ENCODE measurements around the gene MFSD2A.
"Not testable (repeated sequence)": the region's sequence is repeated elsewhere in the genome, so short reads cannot be mapped to it uniquely, and the experiment has no call there.

Gene MFSD2A

DNA sequence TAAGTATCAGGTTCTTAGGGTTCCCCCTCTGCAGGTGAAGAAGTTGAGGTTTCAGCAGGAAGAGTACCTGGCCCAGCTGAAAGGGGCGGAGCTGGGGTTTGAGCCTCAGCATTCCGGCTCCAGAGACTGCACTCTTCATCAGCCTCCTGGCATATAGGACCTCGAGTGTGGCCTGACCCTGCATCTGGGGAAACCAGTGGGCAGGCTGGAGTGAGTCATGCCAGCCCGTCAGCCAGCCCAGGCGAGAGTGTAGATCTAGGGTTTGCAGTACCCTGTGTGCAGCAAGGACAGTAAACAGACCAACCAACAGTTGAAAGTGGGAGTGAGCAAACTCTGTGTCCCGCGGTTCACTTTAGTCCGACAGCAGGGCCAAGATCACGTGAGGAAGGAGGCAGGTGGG, 14.1 kb downstream of the MFSD2A start:
- DNase-seq (ENCODE audit: low read depth), result peak; percentile 79

DNA sequence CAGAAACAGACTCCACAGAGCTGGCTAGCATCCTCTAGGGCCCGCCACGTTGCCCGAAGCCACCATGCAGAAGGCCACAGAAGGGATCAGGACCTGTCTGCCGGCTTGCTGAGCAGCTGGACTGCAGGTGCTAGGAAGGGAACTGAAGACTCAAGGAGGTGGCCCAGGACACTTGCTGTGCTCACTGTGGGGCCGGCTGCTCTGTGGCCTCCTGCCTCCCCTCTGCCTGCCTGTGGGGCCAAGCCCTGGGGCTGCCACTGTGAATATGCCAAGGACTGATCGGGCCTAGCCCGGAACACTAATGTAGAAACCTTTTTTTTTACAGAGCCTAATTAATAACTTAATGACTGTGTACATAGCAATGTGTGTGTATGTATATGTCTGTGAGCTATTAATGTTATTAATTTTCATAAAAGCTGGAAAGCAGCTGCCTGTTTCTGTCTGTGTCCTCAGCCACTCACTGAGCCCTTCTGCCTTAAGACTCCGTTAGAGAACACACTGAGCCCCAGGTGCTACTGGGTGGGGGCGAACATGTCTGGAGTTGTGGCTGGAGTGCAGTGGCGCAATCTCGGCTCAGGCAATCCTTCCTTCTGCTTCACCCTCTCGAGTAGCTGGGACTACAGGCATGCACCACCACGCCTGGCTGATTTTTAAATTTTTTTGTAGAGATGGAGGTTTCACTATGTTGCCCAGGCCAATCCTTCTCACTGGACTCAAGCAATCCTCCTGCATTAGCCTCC, 14.8 kb downstream of the MFSD2A start:
- peak; percentile 41 for DNase-seq (ENCODE audit: low read depth)

DNA sequence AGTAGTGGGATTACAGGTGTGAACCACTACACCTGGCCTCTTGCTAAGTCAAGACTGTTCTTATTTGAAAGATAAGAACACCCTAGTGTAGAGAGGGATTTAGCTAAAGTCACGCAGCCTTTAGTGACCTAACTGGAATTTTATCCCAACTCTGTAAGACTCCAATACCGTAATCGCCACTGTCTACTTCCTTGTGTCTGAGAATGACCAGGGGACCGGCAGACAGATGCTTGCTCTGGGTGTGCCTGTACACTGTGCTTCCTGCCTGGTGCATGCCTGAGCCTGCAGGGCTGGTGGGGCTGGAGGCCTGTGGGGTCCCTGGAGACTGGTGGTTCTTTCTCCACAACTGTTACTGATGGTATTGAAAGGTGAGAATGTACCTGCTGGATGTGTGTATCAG, 15.3 kb downstream of the MFSD2A start:
- DNase-seq (ENCODE audit: low read depth), result no peak

DNA sequence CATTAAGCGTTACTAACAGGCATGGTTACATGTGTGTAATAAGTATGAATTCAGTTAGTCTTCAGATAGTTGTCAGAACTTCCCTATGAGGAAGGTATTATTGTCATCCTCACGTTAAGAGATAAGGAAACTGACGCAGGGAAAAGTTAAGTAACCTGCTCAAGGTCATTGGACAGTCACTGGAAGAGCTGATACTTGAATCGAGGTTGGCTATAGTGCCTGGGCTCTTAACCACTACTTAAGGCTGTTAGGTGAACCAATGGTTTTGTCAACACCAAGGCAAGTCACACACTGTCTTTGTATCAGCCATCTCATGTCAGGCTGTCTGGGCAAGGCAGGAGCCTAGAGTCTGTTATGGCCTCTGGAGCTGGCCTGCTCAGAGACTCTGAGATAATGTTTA, 16.2 kb downstream of the MFSD2A start:
- DNase-seq (ENCODE audit: low read depth), result no peak

DNA sequence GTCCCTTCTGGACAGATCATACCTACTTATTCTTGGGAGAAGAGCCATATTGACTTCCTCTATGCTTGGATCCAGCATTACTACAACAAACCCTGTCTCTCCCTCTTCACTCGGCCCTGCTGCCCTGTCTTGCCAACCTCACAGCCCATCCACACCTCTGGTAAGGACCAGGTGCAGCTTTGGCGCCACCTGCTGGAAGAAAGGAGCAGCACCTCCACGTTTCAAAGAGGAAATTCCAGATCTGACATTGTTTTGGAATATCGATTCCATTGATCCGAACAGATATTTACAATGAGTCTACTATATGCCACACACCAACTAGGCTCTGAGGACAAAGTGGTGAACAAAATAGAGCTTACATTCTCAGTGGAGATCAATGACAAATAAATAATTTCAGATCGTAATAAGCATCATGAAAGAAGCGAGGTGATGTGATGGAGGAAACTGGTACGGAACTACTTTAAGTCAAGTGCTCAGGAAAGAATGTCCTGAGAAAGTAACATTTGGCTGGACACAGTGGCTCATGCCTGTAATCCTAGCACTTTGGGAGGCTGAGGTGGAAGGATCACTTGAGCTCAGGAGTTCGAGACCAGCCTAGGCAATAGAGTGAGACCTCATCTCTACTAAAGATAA, 18.7 kb downstream of the MFSD2A start:
- DNase-seq (ENCODE audit: low read depth), result peak; percentile 59

DNA sequence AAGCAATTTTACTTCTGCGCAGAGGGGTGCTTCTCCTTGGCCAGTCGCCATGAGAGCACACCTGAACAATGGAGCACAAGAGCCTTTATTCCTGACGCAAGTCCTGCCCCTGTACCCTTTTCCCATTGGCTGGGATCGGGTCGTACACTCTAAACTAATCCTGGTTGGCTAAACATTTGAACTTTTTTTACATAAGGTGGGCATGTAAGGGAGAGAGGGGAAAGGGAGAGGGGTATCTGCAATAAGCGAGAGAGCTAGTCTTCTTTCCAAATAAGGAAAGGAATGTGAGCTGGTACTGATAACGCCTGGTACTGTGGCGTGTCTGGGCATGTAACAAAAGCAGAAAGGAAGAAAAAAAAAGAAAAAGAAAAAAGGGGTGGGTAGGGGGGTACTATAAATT, 21.8 kb downstream of the MFSD2A start:
- peak; percentile 47 for DNase-seq (ENCODE audit: low read depth)

DNA sequence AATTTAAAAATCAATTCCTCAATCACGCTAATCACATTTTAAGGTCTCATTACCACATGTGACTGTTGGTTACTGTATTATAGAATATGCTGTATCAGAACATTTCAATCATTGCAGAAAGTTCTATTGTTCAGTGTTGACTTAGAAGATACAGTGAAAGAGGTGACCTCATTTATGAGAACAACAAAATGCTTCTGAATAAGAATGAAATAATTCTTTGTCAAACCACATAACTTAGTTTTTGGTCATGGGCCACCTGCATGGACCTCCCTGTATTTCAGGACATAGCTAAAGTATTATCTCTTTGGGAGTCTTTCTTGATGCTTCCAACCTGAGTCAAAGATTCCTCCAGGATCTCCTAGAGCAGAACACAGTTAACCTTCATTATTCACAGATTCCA, 22.3 kb downstream of the MFSD2A start:
- peak; percentile 72 for DNase-seq (ENCODE audit: low read depth)

DNA sequence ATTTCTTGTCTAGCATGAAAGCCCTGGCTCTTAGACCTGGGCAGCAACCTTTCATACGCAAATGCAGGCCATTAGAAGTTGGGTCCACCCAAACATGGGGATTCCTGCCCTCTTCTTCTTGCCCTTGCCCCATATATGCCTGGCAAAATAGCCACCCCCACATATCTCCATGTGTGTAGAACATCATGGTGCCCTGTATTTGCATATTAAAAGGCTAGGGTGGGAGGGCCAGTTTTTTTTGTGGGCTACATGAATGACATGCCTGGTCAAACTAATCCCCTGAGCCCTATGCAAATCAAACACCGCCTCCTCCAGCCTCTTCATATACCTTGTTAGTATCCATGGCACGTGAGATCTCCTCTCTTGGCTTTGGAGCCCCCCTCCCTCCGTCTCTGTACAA, 24.7 kb downstream of the MFSD2A start:
- DNase-seq (ENCODE audit: low read depth), result no peak

DNA sequence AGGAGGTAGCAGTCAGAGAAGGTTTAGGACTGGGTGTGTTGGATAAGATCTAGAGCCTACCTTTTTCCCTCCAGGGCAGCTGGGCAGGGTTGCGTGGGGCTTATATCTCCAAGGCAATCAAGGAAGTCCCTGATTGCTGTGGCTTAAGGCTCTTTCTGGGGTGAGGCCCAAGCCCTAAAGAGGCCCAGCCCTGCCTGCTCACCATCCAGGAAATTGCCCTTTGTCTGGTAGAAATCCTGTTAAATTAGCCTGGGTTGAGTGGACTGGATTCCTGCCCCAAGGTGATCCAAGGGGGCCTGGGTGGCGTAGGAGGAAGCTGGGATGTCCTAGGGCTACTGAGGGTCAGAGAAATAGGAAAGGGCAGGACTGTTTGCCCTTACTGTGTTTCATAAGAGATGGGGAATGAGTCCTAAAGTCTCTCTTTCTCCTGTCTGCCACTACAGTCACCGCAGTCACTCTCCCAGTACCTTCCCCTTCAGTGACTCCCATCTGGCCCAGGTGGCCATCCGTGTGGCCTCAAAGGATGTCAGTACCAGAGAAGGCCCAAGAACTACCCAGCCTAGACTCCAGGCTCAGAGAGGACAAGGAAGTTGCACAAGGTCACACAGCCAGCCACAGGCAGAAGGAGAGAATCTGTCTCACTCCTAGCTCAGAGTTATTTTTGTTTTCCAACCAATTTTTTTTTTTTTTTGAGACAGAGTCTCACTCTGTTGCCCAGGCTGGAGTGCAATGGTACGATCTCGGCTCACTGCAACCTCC, 25.8 kb downstream of the MFSD2A start:
- DNase-seq (ENCODE audit: low read depth), result no peak

DNA sequence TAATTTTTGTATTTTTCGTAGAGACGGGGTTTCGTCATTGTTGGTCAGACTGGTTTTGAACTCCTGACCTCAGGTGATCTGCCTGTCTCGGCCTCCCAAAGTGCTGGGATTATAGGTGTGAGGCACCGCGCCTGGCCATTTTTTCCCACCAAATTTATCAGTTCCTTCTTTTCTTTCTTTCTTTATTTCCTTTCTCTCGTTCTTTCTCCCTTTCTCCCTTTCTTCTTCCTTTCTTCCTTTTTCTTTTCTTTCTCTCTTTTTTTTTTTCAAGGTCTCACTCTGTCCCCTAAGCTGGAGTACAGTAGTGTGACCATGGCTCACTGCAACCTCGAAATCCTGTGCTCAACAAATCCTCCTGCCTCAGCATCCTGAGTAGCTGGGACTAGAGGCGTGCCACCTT, 26.4 kb downstream of the MFSD2A start:
- no peak for DNase-seq (ENCODE audit: low read depth)

DNA sequence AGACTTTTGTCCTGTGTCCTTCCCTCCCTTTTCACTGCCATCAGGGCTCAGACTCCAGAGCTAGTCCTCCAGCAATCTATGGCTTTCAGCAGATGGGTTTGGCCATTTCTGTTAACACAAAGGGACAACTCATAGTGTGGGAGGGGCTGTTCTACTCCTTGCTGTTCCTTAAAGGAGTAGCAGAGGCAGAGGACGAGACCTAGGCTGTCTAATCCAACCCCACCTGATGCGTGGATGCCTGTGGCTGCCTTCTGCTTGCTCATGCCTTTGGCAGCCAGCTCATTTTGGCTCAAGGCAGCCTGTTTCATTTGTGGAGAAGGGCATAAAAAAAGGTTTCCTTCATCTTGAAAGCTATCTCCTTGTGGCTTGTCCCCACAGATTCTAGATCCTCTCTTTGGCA, 27.0 kb downstream of the MFSD2A start:
- DNase-seq (ENCODE audit: low read depth), result peak; percentile 90

DNA sequence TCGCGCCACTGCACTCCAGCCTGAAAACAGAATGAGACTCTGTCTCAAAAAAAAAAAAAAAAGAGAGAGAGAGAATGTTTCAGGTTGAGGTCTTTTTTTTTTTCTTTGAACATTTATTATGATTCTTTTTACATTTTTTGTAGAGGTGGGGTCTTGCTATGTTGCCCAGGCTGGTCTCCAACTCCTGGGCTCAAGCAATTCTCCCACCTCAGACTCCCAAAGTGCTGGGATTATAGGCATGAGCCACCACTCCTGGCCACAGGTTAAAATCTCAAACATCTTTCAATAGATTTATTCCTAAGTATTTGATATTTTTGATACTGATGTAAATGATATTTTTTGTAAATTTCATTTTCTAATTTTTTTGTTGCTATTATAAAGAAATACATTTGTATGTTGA, 29.5 kb downstream of the MFSD2A start:
- not testable (repeated sequence) for DNase-seq (ENCODE audit: low read depth)

DNA sequence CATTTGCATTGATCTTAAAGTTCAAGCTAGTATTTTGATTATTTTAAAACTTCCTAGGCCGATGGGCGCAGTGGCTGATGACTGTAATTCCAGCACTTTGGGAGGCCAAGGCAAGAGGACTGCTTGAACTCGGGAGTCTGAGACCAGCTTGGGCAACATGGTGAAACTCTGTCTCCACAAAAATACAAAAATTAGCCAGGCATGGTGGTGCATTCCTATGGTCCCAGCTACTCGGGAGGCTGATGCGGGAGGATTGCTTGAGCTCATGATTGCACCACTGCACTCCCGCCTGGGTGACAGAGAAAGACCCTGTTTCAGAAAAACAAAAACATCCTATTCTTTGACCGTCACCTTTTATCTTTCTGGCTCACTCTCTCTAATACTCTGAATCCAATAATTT, 30.0 kb downstream of the MFSD2A start:
- no peak for DNase-seq (ENCODE audit: low read depth)

DNA sequence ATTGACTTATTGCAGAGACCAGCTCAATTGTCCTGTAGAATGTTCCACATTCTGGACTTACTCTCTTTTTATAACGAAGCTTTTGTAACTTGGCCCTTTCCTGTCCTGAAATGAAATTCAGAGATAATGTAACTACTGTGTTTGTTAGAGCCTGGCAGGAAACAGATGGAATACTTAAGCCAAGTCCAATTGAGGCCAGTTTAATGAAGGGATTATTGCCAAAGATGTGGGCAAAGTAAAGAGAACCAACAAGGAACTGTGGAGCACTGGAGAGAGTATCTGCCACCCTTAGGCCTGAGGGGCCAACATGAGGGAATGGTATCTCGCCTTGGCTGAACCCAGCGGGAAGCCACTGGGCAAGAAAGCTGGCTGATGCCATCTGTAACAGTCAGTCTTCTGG, 32.9 kb downstream of the MFSD2A start:
- DNase-seq (ENCODE audit: low read depth), result no peak

DNA sequence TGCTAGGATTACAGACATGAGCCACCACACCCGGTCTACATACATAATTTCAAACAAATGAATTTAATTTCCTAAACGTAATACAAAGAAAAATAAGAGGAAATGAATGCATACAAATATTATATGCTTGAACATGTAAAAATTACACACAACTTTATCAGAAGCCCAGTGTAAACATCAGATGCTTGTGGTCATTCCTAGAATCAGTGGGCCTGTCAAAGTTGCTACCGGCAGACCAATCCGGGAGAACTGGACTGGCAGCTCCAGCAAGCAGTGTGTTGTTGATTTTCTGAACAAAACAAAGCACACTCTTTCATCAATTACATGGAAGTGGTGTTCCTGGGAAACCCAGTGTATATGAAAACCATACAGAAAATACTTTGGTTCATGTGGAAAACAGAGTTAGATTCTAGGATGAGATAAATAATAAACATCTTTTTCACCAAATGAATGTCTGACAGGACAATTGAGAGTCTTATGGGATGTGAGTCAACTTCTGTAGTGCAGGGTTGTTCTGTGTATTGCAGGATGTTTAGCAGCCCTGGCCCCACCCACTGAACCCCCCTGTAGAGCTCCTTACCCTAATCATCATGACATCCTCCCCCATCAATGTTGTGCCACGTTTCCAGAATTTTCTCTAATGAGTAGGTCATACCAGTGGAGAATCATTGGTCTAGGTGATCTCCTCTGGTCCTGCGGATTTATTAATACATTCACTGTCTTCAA, 33.8 kb downstream of the MFSD2A start:
- DNase-seq (ENCODE audit: low read depth), result peak; percentile 82

DNA sequence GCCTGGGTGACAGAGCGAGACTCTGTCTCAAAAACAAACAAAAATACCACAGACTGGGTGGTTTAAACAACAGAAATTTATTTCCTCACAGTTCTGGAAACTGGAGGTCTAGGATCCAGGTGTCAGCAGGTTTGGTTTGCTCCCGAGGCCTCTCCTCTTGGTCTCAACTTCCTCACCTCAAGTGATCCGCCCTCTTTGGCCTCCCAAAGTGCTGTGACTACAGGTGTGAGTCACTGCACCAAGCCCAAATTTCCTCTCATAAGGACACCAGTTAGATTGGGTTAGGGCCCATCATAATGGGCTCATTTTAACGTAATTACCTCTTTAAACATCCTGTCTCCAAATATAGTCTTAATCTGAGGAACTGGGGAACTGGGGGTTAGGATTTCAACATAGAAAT, 35.5 kb downstream of the MFSD2A start:
- DNase-seq (ENCODE audit: low read depth), result no peak

DNA sequence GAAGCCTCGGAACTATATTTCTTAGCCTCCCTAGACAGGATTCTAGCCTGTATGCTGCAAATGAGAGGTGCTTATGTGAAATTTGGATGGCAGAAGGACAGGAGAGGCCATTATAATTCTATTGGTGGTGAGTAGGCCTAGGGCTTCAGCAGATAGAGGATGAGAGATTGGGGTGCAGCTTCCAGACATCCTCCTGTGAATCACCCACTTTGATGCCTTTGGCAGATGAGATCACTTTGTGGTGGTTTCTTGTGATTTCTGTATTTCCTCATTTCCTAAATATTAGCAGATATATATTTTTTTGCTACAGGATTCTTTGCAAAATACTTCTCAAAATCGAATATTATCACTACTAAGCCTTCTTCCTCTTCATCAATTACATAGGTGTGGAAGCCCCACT, 37.3 kb downstream of the MFSD2A start:
- DNase-seq (ENCODE audit: low read depth), result peak; percentile 55

DNA sequence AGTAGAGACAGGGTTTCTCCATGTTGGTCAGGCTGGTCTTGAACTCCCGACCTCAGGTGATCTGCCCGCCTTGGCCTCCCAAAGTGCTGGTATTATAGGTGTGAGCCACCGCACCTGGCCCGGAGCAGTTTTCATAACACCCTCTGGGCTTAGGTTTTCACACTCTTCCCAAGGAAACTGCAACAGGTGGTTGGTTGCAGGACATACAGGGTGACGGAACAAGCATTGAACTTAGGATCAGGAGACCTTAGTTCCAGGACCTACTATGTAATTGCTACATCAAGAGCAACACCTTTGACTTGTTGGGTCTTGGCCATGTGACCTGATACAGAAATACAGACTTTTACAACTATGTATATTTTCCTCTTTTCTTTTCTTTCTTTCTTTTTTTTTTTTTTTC, 37.9 kb downstream of the MFSD2A start:
- no peak for DNase-seq (ENCODE audit: low read depth)

DNA sequence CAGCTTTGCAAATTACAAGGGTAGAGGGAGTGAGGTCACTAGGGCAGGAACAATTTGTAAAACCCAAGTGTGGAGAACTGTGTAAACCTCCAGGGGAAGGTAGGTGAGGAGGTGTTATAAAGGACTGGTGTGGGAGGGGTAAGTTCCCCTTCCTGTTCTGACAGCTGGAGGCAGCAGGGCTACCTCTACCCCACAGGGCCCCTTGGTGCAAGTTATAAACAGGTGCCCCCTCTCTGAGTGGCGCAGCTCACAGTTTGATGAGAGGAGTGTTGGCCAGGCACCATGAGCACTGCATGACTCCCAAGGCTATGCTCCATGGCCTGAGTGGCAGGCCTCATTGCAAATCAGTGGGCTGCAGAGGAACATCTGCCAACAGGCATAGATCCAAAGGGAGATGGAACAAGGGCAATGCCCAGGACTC, 41.0 kb downstream of the MFSD2A start:
- DNase-seq (ENCODE audit: low read depth), result no peak

DNA sequence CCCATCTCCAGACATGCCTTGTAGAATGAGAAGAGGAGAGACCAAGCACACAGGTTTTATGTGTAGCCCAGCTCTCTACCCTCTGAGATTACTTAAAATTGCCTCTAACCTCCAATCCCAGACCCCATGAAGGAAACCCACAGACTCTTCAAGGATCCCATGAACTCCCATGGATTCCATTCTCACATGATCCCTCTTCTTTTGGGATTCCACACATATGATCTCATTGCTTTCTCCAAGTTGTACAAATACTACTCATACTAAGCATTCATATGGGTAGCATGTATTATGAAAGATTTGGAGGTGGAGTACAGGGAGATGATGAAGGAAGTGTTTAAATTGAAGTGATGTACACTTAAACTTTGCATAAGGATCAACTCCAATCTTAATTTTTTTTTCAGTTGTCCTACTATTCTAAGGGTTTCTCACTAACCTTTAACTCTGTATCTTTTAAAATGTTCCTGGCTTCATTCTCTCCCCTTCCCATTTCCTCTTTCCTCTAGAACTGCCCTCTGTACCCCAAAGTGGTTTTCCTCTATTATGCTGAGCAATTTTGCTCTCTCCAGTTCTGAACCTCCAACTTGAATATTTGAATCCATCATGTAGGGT, 41.6 kb downstream of the MFSD2A start:
- peak; percentile 33 for DNase-seq (ENCODE audit: low read depth)

DNA sequence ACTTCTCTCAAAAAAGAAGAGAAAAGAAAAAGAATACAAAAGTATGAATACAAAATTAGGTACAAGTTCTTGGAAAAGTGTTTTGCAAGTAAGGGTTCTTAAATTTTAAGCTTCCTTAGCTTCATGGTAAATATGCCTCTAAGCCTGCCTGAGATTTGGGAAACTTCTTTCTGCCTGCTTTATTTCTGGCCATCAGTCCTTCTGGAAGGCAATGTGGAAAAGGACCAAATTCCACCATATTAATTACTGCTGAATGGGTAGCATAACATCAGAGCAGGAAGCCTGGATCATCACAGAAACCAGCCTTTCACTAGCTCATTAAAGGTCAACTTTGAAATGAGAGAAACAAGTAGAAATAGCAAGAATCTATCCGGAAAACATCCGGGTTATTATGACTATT, 46.5 kb downstream of the MFSD2A start:
- no peak for DNase-seq (ENCODE audit: low read depth)

Data from amniotic epithelial cell (primary cell).